ENCODE results near the gene IMMP2L. TPM values are rescaled to one million over a fixed set of nuclear protein-coding genes. Genes with fewer than 3 reads are reported as not detected.

IMMP2L gene
- total and polyA plus RNA-seq, 2 donors (not counting 3 experiments of a cell fraction or from before 2014, with no cell fraction given), result 9.9 to 11.8 TPM

DNA sequence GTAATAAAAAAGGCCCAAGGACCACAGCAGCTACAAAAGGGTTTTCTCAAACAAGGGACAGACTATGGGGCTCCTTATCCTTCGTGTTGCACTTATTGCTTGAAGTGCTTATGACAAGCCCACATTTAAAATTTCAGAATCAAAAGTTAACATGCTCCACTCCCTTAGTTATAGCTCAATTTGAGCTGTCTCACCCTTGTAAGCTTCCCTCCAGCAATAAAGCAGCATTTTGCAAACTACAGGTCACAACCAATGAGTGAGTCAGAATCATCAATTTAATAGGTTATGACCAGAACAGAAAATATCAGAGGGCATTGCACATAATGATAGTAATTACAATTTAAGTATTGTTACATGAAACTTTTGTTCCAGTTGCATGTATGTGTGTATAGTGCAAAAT is 53.0 kb downstream of the IMMP2L start:
- DNase-seq (ENCODE audit: low read depth, low spot score), result no peak
- dilution Hi-C loops (cut with MboI; ENCODE audit: extremely low pct_ligation_motif_present, low sequenced_read_pairs) (no loop called here), intact Hi-C loops (cut with micrococcal nuclease) (no loop called here)
- CTCF ChIA-PET, result no interaction called here
- H3K4me3 ChIP-seq (replicated peaks in 1 of 3; ENCODE audit: insufficient read depth in 1 of 3, low read depth in 1 of 3, low read length in 3 of 3), result no peak overlapping the region
- H3K36me3 ChIP-seq (ENCODE audit: control insufficient read depth in 2 of 2, extremely low read depth in 1 of 2, insufficient read depth in 2 of 2, low read length in 2 of 2), result no peaks in the 10 kb centered on the region
- H3K4me1 ChIP-seq (ENCODE audit: control insufficient read depth, extremely low read depth, insufficient read depth, low read length), result peaks cover 4% of the 10 kb centered on the region
- no peaks in the 10 kb centered on the region for H3K9me3 ChIP-seq (replicated peaks; ENCODE audit: control insufficient read depth, insufficient read depth, low read length)
- H3K79me2 ChIP-seq (ENCODE audit: control insufficient read depth, insufficient read depth, low read length), result no peaks in the 10 kb centered on the region
- POLR2A ChIA-PET, result no interaction called here
- FAIRE-seq, result no peak
- no peaks in the 10 kb centered on the region for H3K27me3 ChIP-seq (ENCODE audit: control insufficient read depth in 2 of 2, insufficient read depth in 2 of 2, low read length in 2 of 2)
- no peaks in the 10 kb centered on the region for H3K9me1 ChIP-seq (replicated peaks; ENCODE audit: control insufficient read depth, extremely low read depth, insufficient read depth, low read length)
- H4K20me1 ChIP-seq (replicated peaks; ENCODE audit: control insufficient read depth, extremely low read depth, insufficient read depth, low read length), result no peaks in the 10 kb centered on the region
- TF ChIP-seq POLR2AphosphoS5 (IDR thresholded peaks at IDR 0.05; ENCODE audit: insufficient read depth, low read depth, low read length) (no peak), MYC (IDR thresholded peaks at IDR 0.05; ENCODE audit: low read depth, low read length) (no peak), FOS (IDR thresholded peaks at IDR 0.05; ENCODE audit: borderline replicate concordance, insufficient read depth, low read length) (no peak), EZH2 (IDR thresholded peaks at IDR 0.05; ENCODE audit: borderline replicate concordance, low read depth, low read length, severe bottlenecking) (no peak), GATA2 (IDR thresholded peaks at IDR 0.05; ENCODE audit: insufficient read depth, insufficient read length, low read depth, low read length) (no peak), JUN (IDR thresholded peaks at IDR 0.05; ENCODE audit: borderline replicate concordance, insufficient read depth, insufficient read length, low read depth) (no peak)
- TF ChIP-seq, protein P1, sequence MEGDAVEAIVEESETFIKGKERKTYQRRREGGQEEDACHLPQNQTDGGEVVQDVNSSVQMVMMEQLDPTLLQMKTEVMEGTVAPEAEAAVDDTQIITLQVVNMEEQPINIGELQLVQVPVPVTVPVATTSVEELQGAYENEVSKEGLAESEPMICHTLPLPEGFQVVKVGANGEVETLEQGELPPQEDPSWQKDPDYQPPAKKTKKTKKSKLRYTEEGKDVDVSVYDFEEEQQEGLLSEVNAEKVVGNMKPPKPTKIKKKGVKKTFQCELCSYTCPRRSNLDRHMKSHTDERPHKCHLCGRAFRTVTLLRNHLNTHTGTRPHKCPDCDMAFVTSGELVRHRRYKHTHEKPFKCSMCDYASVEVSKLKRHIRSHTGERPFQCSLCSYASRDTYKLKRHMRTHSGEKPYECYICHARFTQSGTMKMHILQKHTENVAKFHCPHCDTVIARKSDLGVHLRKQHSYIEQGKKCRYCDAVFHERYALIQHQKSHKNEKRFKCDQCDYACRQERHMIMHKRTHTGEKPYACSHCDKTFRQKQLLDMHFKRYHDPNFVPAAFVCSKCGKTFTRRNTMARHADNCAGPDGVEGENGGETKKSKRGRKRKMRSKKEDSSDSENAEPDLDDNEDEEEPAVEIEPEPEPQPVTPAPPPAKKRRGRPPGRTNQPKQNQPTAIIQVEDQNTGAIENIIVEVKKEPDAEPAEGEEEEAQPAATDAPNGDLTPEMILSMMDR (IDR thresholded peaks at IDR 0.05; ENCODE audit: extremely low read depth in 1 of 2, insufficient read depth in 1 of 2, low read depth in 1 of 2, low read length in 2 of 2), result no peak
- no TSS peak for BruUV-seq (replicated peaks)
- no peak overlapping the region for H2AFZ ChIP-seq (ENCODE audit: low read depth, low read length)
- no peak overlapping the region for H3K4me2 ChIP-seq (ENCODE audit: insufficient read depth, low read length)
- no peak overlapping the region for H3K27ac ChIP-seq (ENCODE audit: insufficient read depth, low read depth, low read length)
- no peak overlapping the region for H3K9ac ChIP-seq (replicated peaks; ENCODE audit: extremely low read depth, insufficient read depth, low read length)
